Liver (tissue), 3 donors: ENCODE results near the gene MICU1.

Experiments used
- RAD21 ChIP-seq, 2 donors: IDR thresholded peaks; 2 replicates each; pipeline ENCODE4 v1.6.1; 2016; ENCODE audit warnings: antibody characterized with exemption in 2 of 2, mild to moderate bottlenecking in 2 of 2
- REST ChIP-seq: IDR thresholded peaks from 2 replicates; pipeline ENCODE4 v1.6.1; 2016; ENCODE audit warnings: antibody characterized with exemption, mild to moderate bottlenecking
- SP1 ChIP-seq: IDR thresholded peaks from 2 replicates; pipeline ENCODE4 v1.6.1; 2018; ENCODE audit warnings: antibody characterized with exemption, mild to moderate bottlenecking
- TF ChIP-seq, protein P1 (sequence below): IDR thresholded peaks from 2 replicates; pipeline ENCODE4 v1.6.1; 2016; ENCODE audit warnings: antibody characterized with exemption
- TF ChIP-seq, protein P2 (sequence below): fragments of 150-350 bp; IDR thresholded peaks from 2 replicates; pipeline ENCODE4 v1.5.1; 2017; ENCODE audit warnings: improper control_type of control experiment, low read depth, low read length; ENCODE audit not compliant: missing input control
- donor health status: healthy.
- donor health status: healthy.

GRCh38 chr10:72375173-72375572 lies 250.7 kb downstream of the MICU1 start:
- TF ChIP-seq, protein P1, sequence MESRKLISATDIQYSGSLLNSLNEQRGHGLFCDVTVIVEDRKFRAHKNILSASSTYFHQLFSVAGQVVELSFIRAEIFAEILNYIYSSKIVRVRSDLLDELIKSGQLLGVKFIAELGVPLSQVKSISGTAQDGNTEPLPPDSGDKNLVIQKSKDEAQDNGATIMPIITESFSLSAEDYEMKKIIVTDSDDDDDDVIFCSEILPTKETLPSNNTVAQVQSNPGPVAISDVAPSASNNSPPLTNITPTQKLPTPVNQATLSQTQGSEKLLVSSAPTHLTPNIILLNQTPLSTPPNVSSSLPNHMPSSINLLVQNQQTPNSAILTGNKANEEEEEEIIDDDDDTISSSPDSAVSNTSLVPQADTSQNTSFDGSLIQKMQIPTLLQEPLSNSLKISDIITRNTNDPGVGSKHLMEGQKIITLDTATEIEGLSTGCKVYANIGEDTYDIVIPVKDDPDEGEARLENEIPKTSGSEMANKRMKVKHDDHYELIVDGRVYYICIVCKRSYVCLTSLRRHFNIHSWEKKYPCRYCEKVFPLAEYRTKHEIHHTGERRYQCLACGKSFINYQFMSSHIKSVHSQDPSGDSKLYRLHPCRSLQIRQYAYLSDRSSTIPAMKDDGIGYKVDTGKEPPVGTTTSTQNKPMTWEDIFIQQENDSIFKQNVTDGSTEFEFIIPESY: no peak
- TF ChIP-seq SP1 (no peak), RAD21 (IDR thresholded peaks at IDR 0.05) (no peak), REST (no peak)
- TF ChIP-seq, protein P2, sequence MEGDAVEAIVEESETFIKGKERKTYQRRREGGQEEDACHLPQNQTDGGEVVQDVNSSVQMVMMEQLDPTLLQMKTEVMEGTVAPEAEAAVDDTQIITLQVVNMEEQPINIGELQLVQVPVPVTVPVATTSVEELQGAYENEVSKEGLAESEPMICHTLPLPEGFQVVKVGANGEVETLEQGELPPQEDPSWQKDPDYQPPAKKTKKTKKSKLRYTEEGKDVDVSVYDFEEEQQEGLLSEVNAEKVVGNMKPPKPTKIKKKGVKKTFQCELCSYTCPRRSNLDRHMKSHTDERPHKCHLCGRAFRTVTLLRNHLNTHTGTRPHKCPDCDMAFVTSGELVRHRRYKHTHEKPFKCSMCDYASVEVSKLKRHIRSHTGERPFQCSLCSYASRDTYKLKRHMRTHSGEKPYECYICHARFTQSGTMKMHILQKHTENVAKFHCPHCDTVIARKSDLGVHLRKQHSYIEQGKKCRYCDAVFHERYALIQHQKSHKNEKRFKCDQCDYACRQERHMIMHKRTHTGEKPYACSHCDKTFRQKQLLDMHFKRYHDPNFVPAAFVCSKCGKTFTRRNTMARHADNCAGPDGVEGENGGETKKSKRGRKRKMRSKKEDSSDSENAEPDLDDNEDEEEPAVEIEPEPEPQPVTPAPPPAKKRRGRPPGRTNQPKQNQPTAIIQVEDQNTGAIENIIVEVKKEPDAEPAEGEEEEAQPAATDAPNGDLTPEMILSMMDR: no peak
